GM10248 (cell line): ENCODE data around the gene DHX16.
A peak's percentile ranks its signal among the peaks of the same experiment; 100 is the strongest.

Experiments used
- CTCF ChIA-PET: fragments of 300-600 bp; sonication (Branson Sonifier 250); formaldehyde crosslinking; extraction: SDS; loops from one replicate; lab custom pipeline; 2021; ENCODE audit warnings: antibody characterized with exemption; lab: Yijun Ruan, JAX
- POLR2A ChIA-PET: fragments of 350-650 bp; sonication (Branson Sonifier 250); formaldehyde crosslinking; extraction: SDS; loops from one replicate; lab custom pipeline; 2020; ENCODE audit warnings: antibody characterized with exemption; lab: Yijun Ruan, JAX
- DNase-seq: peaks from one replicate; pipeline ENCODE4 v3.0.0; 2012; ENCODE audit errors: extremely low spot score
- CTCF ChIP-seq: IDR thresholded peaks from 2 replicates; pipeline ENCODE4 v1.5.1; 2012; ENCODE audit warnings: mild to moderate bottlenecking, low read depth; ENCODE audit errors: extremely low read depth, missing control alignments, control extremely low read depth

Gene DHX16

GRCh38 chr6:30688569-30688968 is 15.8 kb upstream of the DHX16 start:
- TF ChIP-seq CTCF = peak; percentile 15
- CTCF ChIA-PET = interaction anchor here (0.7 to 13.6 kb wide), 12 partner anchors 9 to 399 kb away, joined by 3 to 132 read pairs (median 6); partner anchors contain the start of gene DHX16
- no peak for DNase-seq
- POLR2A ChIA-PET = interaction anchor here (0.5 to 4.2 kb wide), 5 partner anchors 13 to 74 kb away, joined by 3 to 17 read pairs (median 4); partner anchors contain the start of gene MDC1

GRCh38 chr6:30687659-30688431 is 15.0 kb upstream of the DHX16 start:
- TF ChIP-seq CTCF = peak; percentile 6
- POLR2A ChIA-PET = interaction anchor here (1.1 to 4.2 kb wide), 2 partner anchors 29 to 73 kb away, joined by 3 to 17 read pairs; partner anchors contain the start of gene MDC1
- no peak for DNase-seq
- CTCF ChIA-PET = interaction anchor here (0.8 to 13.6 kb wide), 13 partner anchors 8 to 234 kb away, joined by 3 to 132 read pairs (median 5); partner anchors contain the start of gene DHX16

- CTCF ChIA-PET = interaction anchor here (1.0 to 13.6 kb wide), 7 partner anchors 7 to 234 kb away, joined by 3 to 132 read pairs (median 10); partner anchors contain the start of gene DHX16
- DNase-seq = peak; percentile 90
- no peak for TF ChIP-seq CTCF
- POLR2A ChIA-PET = interaction anchor here (0.6 to 4.2 kb wide), 3 partner anchors 17 to 1288 kb away, joined by 3 to 17 read pairs (median 5); partner anchors contain the start of gene MDC1
Observed at GRCh38 chr6:30686908-30687658, 14.3 kb upstream of the DHX16 start.

- peak; percentile 76 for DNase-seq
- no peak for TF ChIP-seq CTCF
- ChIA-PET POLR2A (interaction anchor here (0.8 kb wide), 1 partner anchor 72 kb away, joined by 4 read pairs; no protein-coding TSS in a partner anchor), CTCF (interaction anchor here (1.0 to 18.8 kb wide), 5 partner anchors 14 to 154 kb away, joined by 3 to 776 read pairs (median 3); partner anchors contain the start of genes DHX16, MDC1 and TUBB)
Observed at GRCh38 chr6:30686009-30686907, 13.5 kb upstream of the DHX16 start, which contains the start of gene PPP1R18. Gene PPP1R18, minus strand, starts transcription at chr6:30686645. Its CDS starts 627 bp downstream, at chr6:30686018.

GRCh38 chr6:30685157-30686008 is 12.6 kb upstream of the DHX16 start:
- ChIA-PET POLR2A (interaction anchor here (0.8 to 1.2 kb wide), 3 partner anchors 35 to 71 kb away, joined by 3 to 4 read pairs (median 3); no protein-coding TSS in a partner anchor), CTCF (interaction anchor here (0.9 to 18.8 kb wide), 9 partner anchors 9 to 153 kb away, joined by 3 to 776 read pairs (median 3); partner anchors contain the start of genes DHX16, MDC1 and TUBB)
- DNase-seq = no peak
- peak; percentile 49 for TF ChIP-seq CTCF
